ENCODE measurements around the gene PCSK6. TPM values are rescaled to one million over a fixed set of nuclear protein-coding genes. Genes with fewer than 3 reads are reported as not detected.

Gene PCSK6
- total RNA-seq, 1 donor from 2014 or later, result 1.3 TPM

- Mint-ChIP-seq H3K9me3 (ENCODE audit: unreplicated experiment) (no peaks in the 10 kb centered on the region), H3K4me1 (ENCODE audit: low read depth, unreplicated experiment) (peaks cover 8% of the 10 kb centered on the region), H3K27me3 (ENCODE audit: low read depth, unreplicated experiment) (peaks cover 31% of the 10 kb centered on the region), H3K36me3 (ENCODE audit: low read depth, unreplicated experiment) (no peaks in the 10 kb centered on the region), H3K4me3 (ENCODE audit: unreplicated experiment) (no peak overlapping the region), H3K27ac (ENCODE audit: unreplicated experiment) (no peak overlapping the region)
- Histone ChIP-seq H3K27me3 (ENCODE audit: insufficient read depth, low read length) (no peaks in the 10 kb centered on the region), H4K20me1 (ENCODE audit: insufficient read depth, low read length) (no peaks in the 10 kb centered on the region), H3K4me3 (ENCODE audit: insufficient read depth, low read depth, low read length) (no peak overlapping the region), H3K27ac (ENCODE audit: low read depth, low read length) (no peak overlapping the region), H3K9me3 (ENCODE audit: insufficient read depth, low read depth, low read length) (peaks cover 3% of the 10 kb centered on the region), H2AFZ (ENCODE audit: low read depth, low read length) (no peak overlapping the region), H3K4me1 (ENCODE audit: insufficient read depth, low read length) (no peaks in the 10 kb centered on the region), H3K36me3 (ENCODE audit: insufficient read depth, low read length) (no peaks in the 10 kb centered on the region), H3K9ac (ENCODE audit: low read length) (no peak overlapping the region), H3K79me2 (ENCODE audit: insufficient read depth, low read length) (no peaks in the 10 kb centered on the region), H3K4me2 (ENCODE audit: low read length) (no peak overlapping the region)
- FAIRE-seq (no peak), DNase-seq (ENCODE audit: low read depth) (no peak)
- TF ChIP-seq, protein P1, sequence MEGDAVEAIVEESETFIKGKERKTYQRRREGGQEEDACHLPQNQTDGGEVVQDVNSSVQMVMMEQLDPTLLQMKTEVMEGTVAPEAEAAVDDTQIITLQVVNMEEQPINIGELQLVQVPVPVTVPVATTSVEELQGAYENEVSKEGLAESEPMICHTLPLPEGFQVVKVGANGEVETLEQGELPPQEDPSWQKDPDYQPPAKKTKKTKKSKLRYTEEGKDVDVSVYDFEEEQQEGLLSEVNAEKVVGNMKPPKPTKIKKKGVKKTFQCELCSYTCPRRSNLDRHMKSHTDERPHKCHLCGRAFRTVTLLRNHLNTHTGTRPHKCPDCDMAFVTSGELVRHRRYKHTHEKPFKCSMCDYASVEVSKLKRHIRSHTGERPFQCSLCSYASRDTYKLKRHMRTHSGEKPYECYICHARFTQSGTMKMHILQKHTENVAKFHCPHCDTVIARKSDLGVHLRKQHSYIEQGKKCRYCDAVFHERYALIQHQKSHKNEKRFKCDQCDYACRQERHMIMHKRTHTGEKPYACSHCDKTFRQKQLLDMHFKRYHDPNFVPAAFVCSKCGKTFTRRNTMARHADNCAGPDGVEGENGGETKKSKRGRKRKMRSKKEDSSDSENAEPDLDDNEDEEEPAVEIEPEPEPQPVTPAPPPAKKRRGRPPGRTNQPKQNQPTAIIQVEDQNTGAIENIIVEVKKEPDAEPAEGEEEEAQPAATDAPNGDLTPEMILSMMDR (IDR thresholded peaks at IDR 0.05; ENCODE audit: insufficient read depth, low read depth, low read length), result no peak
- TF ChIP-seq EZH2 (IDR thresholded peaks at IDR 0.05; ENCODE audit: insufficient read depth, low read length), result no peak
These were observed 90.1 kb downstream of the PCSK6 start for GRCh38 chr15:101399431-101399830.

- Histone ChIP-seq H3K4me3 (ENCODE audit: insufficient read depth, low read depth, low read length) (no peak overlapping the region), H2AFZ (ENCODE audit: low read depth, low read length) (no peak overlapping the region), H3K79me2 (ENCODE audit: insufficient read depth, low read length) (no peaks in the 10 kb centered on the region), H3K36me3 (ENCODE audit: insufficient read depth, low read length) (no peaks in the 10 kb centered on the region), H3K9me3 (ENCODE audit: insufficient read depth, low read depth, low read length) (peaks cover 3% of the 10 kb centered on the region), H4K20me1 (ENCODE audit: insufficient read depth, low read length) (no peaks in the 10 kb centered on the region), H3K27ac (ENCODE audit: low read depth, low read length) (no peak overlapping the region), H3K9ac (ENCODE audit: low read length) (no peak overlapping the region), H3K4me1 (ENCODE audit: insufficient read depth, low read length) (no peaks in the 10 kb centered on the region), H3K4me2 (ENCODE audit: low read length) (no peak overlapping the region), H3K27me3 (ENCODE audit: insufficient read depth, low read length) (no peaks in the 10 kb centered on the region)
- Mint-ChIP-seq H3K4me3 (ENCODE audit: unreplicated experiment) (no peak overlapping the region), H3K27me3 (ENCODE audit: low read depth, unreplicated experiment) (peaks cover 34% of the 10 kb centered on the region), H3K9me3 (ENCODE audit: unreplicated experiment) (no peaks in the 10 kb centered on the region), H3K4me1 (ENCODE audit: low read depth, unreplicated experiment) (peaks cover 8% of the 10 kb centered on the region), H3K27ac (ENCODE audit: unreplicated experiment) (no peak overlapping the region), H3K36me3 (ENCODE audit: low read depth, unreplicated experiment) (no peaks in the 10 kb centered on the region)
- TF ChIP-seq EZH2 (IDR thresholded peaks at IDR 0.05; ENCODE audit: insufficient read depth, low read length), result no peak
- TF ChIP-seq, protein P1 (IDR thresholded peaks at IDR 0.05; ENCODE audit: insufficient read depth, low read depth, low read length), result no peak
- FAIRE-seq, result no peak
- no peak for DNase-seq (ENCODE audit: low read depth)
These were observed 91.3 kb downstream of the PCSK6 start for GRCh38 chr15:101398247-101398646.

DNA sequence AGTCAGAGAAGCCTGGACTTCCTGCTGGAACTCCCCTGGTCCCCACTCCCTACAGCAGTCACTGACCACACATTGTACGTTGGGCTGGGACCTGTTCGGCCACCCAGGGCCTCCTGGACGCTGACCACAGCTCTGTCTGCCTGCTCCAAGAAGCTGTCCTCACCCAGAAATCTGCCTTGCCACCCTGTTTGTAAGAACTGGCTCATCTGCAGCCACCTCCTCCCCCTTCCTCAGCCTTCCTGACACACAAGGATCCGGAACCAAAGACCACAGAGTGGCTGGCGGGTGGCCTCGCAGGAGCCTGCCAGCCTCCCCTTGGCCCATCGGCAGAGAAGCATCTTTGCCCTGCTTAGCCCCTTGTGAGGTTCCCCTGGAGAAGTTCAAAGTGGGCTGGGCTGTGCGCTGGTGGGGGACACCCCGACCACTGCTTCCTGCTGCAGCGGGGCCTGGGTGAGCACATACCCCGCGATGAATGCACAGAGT lies 91.9 kb downstream of the PCSK6 start:
- Mint-ChIP-seq H3K4me1 (ENCODE audit: low read depth, unreplicated experiment) (peaks cover 8% of the 10 kb centered on the region), H3K9me3 (ENCODE audit: unreplicated experiment) (no peaks in the 10 kb centered on the region), H3K4me3 (ENCODE audit: unreplicated experiment) (no peak overlapping the region), H3K27me3 (ENCODE audit: low read depth, unreplicated experiment) (peaks cover 39% of the 10 kb centered on the region), H3K27ac (ENCODE audit: unreplicated experiment) (no peak overlapping the region), H3K36me3 (ENCODE audit: low read depth, unreplicated experiment) (no peaks in the 10 kb centered on the region)
- no peak for FAIRE-seq
- Histone ChIP-seq H4K20me1 (ENCODE audit: insufficient read depth, low read length) (no peaks in the 10 kb centered on the region), H3K4me1 (ENCODE audit: insufficient read depth, low read length) (no peaks in the 10 kb centered on the region), H2AFZ (ENCODE audit: low read depth, low read length) (no peak overlapping the region), H3K27me3 (ENCODE audit: insufficient read depth, low read length) (no peaks in the 10 kb centered on the region), H3K4me2 (ENCODE audit: low read length) (no peak overlapping the region), H3K4me3 (ENCODE audit: insufficient read depth, low read depth, low read length) (no peak overlapping the region), H3K9me3 (ENCODE audit: insufficient read depth, low read depth, low read length) (peaks cover 3% of the 10 kb centered on the region), H3K27ac (ENCODE audit: low read depth, low read length) (no peak overlapping the region), H3K36me3 (ENCODE audit: insufficient read depth, low read length) (no peaks in the 10 kb centered on the region), H3K79me2 (ENCODE audit: insufficient read depth, low read length) (no peaks in the 10 kb centered on the region), H3K9ac (ENCODE audit: low read length) (no peak overlapping the region)
- TF ChIP-seq, protein P1 (IDR thresholded peaks at IDR 0.05; ENCODE audit: insufficient read depth, low read depth, low read length), result no peak
- no peak for TF ChIP-seq EZH2 (IDR thresholded peaks at IDR 0.05; ENCODE audit: insufficient read depth, low read length)
- DNase-seq (ENCODE audit: low read depth), result no peak
